ENCODE results near the gene MMUT. TPM values are rescaled to one million over a fixed set of nuclear protein-coding genes. Genes with fewer than 3 reads are reported as not detected.
"Not testable (repeated sequence)": the region's sequence is repeated elsewhere in the genome, so short reads cannot be mapped to it uniquely, and the experiment has no call there.

The MMUT gene
- total RNA-seq, 2 experiments from 2014 or later: 9.0 to 17.2 TPM

DNA sequence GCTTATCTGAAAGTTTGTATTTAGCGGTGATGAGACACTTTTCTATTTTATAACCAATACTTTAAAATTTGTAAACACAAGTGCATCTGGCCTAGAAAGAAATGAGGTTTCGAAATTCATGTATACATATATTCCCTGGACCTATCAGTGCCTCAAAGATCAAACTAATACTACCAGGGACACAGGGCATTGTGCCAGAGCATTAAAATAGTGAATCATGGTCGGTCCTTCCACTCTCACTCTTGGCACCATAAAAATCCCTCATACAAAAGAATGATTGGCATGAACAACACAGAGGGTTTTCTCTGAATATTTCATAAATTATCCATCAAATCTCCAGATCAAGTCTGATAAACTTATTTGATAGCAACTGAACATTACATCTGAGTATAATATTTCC is 62.0 kb downstream of the MMUT start:
- Histone ChIP-seq H3K27ac (ENCODE audit: low read depth, low read length, poor library complexity, severe bottlenecking) (no peak overlapping the region), H2AFZ (ENCODE audit: low read length) (no peak overlapping the region), H3K4me1 (ENCODE audit: insufficient read depth, low read length, poor library complexity, severe bottlenecking) (no peaks in the 10 kb centered on the region), H3K36me3 (ENCODE audit: insufficient read depth, low read length) (no peaks in the 10 kb centered on the region), H3K79me2 (ENCODE audit: insufficient read depth, low read depth, low read length) (no peaks in the 10 kb centered on the region), H3K4me2 (ENCODE audit: low read length) (no peak overlapping the region), H4K20me1 (ENCODE audit: insufficient read depth, low read length) (no peaks in the 10 kb centered on the region), H3K9me2 (ENCODE audit: insufficient read depth, low read length) (no peaks in the 10 kb centered on the region), H3K4me3 (ENCODE audit: low read depth, low read length, poor library complexity, severe bottlenecking) (no peak overlapping the region), H3K9me3 (ENCODE audit: low read length) (no peaks in the 10 kb centered on the region)
- no TSS peak for BruUV-seq (replicated peaks)
- CTCF ChIA-PET (ENCODE audit: unreplicated experiment): no interaction called here
- no peak for DNase-seq (ENCODE audit: low spot score)
- TF ChIP-seq, protein P1, sequence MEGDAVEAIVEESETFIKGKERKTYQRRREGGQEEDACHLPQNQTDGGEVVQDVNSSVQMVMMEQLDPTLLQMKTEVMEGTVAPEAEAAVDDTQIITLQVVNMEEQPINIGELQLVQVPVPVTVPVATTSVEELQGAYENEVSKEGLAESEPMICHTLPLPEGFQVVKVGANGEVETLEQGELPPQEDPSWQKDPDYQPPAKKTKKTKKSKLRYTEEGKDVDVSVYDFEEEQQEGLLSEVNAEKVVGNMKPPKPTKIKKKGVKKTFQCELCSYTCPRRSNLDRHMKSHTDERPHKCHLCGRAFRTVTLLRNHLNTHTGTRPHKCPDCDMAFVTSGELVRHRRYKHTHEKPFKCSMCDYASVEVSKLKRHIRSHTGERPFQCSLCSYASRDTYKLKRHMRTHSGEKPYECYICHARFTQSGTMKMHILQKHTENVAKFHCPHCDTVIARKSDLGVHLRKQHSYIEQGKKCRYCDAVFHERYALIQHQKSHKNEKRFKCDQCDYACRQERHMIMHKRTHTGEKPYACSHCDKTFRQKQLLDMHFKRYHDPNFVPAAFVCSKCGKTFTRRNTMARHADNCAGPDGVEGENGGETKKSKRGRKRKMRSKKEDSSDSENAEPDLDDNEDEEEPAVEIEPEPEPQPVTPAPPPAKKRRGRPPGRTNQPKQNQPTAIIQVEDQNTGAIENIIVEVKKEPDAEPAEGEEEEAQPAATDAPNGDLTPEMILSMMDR (conservative IDR thresholded peaks at IDR 0.05; ENCODE audit: low read length): no peak
- TF ChIP-seq EZH2phosphoT487 (IDR thresholded peaks at IDR 0.05; ENCODE audit: borderline replicate concordance, low read depth, low read length): no peak
- POLR2A ChIA-PET: no interaction called here
- intact Hi-C loops (cut with micrococcal nuclease; ENCODE audit: unreplicated experiment): no loop called here

- H2AFZ ChIP-seq (ENCODE audit: low read length); H3K4me1 ChIP-seq (ENCODE audit: insufficient read depth, low read length, poor library complexity, severe bottlenecking); H3K27ac ChIP-seq (ENCODE audit: low read depth, low read length, poor library complexity, severe bottlenecking); H3K4me3 ChIP-seq (ENCODE audit: low read depth, low read length, poor library complexity, severe bottlenecking); H3K36me3 ChIP-seq (ENCODE audit: insufficient read depth, low read length); POLR2A ChIA-PET; CTCF ChIA-PET (ENCODE audit: unreplicated experiment); DNase-seq (ENCODE audit: low spot score); H3K79me2 ChIP-seq (ENCODE audit: insufficient read depth, low read depth, low read length); H3K4me2 ChIP-seq (ENCODE audit: low read length); intact Hi-C loops (cut with micrococcal nuclease; ENCODE audit: unreplicated experiment); H3K9me3 ChIP-seq (ENCODE audit: low read length); H3K9me2 ChIP-seq (ENCODE audit: insufficient read depth, low read length); H4K20me1 ChIP-seq (ENCODE audit: insufficient read depth, low read length); BruUV-seq (replicated peaks): not testable (repeated sequence)
Observed at GRCh38 chr6:49386667-49387508, 76.2 kb downstream of the MMUT start.

DNA sequence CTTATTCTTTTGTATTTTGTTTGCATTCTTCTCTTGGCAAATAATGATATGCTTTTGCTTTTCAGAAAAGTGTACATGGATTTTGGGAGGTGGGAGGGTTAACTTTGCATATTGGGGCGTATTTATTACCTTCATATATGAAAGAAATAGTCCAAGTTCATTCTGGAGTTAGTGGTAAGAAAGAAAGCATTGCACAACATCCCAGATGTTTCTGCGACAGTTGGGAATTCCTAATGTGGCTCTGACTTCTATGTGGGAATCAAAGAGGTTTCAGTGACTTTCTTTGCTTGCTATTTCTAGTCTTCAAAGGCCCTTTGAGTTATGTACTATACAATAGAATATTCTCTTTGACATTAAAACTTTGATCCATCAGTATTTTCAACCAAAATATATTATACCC is 78.1 kb downstream of the MMUT start:
- Histone ChIP-seq H2AFZ (ENCODE audit: low read length) (no peak overlapping the region), H4K20me1 (ENCODE audit: insufficient read depth, low read length) (no peaks in the 10 kb centered on the region), H3K4me3 (ENCODE audit: low read depth, low read length, poor library complexity, severe bottlenecking) (no peak overlapping the region), H3K4me1 (ENCODE audit: insufficient read depth, low read length, poor library complexity, severe bottlenecking) (no peaks in the 10 kb centered on the region), H3K79me2 (ENCODE audit: insufficient read depth, low read depth, low read length) (no peaks in the 10 kb centered on the region), H3K9me2 (ENCODE audit: insufficient read depth, low read length) (no peaks in the 10 kb centered on the region), H3K27ac (ENCODE audit: low read depth, low read length, poor library complexity, severe bottlenecking) (no peak overlapping the region), H3K36me3 (ENCODE audit: insufficient read depth, low read length) (no peaks in the 10 kb centered on the region), H3K4me2 (ENCODE audit: low read length) (no peak overlapping the region), H3K9me3 (ENCODE audit: low read length) (no peaks in the 10 kb centered on the region)
- TF ChIP-seq, protein P1 (conservative IDR thresholded peaks at IDR 0.05; ENCODE audit: low read length): no peak
- no peak for TF ChIP-seq EZH2phosphoT487 (IDR thresholded peaks at IDR 0.05; ENCODE audit: borderline replicate concordance, low read depth, low read length)
- intact Hi-C loops (cut with micrococcal nuclease; ENCODE audit: unreplicated experiment): no loop called here
- no TSS peak for BruUV-seq (replicated peaks)
- no peak for DNase-seq (ENCODE audit: low spot score)
- CTCF ChIA-PET (ENCODE audit: unreplicated experiment): no interaction called here
- POLR2A ChIA-PET: no interaction called here

Other genes with a start within 250 kb of the MMUT start
- gene CENPQ, start 117 bp upstream of the MMUT start, total RNA-seq (2014; rRNA removed; shearing (Covaris generic)): 7.4 and 11.2 TPM in 2 replicates
- gene CENPQ, start 117 bp upstream of the MMUT start, total RNA-seq (2022): 10.4 and 12.2 TPM in 2 replicates
- gene GLYATL3, start 36.7 kb upstream of the MMUT start, total RNA-seq (2014; rRNA removed; shearing (Covaris generic)): not detected in 2 replicates
- gene GLYATL3, start 36.7 kb upstream of the MMUT start, total RNA-seq (2022): not detected in 2 replicates
- gene C6orf141, start 87.4 kb upstream of the MMUT start, total RNA-seq (2014; rRNA removed; shearing (Covaris generic)): not detected in 2 replicates
- gene C6orf141, start 87.4 kb upstream of the MMUT start, total RNA-seq (2022): not detected in 2 replicates
- not detected in 2 replicates for gene RHAG, start 173.6 kb upstream of the MMUT start, total RNA-seq (2014; rRNA removed; shearing (Covaris generic))
- gene RHAG, start 173.6 kb upstream of the MMUT start, total RNA-seq (2022): not detected in 2 replicates